22Rv1 (cell line): ENCODE data around the gene LMNTD1.

ENCODE experiments used
- ZFX ChIP-seq: fragments of 450-650 bp; IDR thresholded peaks from 2 replicates; pipeline ENCODE4 v1.6.1; 2017; ENCODE audit warnings: antibody characterized with exemption, borderline replicate concordance
- TF ChIP-seq, protein P1 (sequence below): fragments of 450-650 bp; IDR thresholded peaks from 2 replicates; pipeline ENCODE4 v1.5.1; 2017; ENCODE audit warnings: mild to moderate bottlenecking

DNA sequence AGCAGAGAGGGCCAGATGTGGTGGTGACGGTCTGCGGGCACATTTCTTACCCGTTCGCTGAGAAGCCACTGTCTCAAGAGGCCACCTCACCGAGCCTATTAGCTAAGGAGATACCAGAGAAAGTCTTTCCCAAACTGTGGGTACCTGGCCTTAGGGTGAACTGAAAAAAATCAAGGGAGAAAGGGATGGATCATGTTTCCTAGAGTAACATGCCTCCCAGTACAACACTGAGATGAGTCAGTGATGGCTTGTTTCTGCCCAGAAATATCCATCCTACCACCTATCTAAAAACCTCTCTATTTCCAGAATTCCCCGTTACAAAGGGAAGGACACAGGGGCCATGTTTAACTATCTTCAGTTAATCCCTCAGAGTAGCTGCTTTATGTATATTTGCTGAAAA lies 83.7 kb downstream of the LMNTD1 start:
- TF ChIP-seq, protein P1, sequence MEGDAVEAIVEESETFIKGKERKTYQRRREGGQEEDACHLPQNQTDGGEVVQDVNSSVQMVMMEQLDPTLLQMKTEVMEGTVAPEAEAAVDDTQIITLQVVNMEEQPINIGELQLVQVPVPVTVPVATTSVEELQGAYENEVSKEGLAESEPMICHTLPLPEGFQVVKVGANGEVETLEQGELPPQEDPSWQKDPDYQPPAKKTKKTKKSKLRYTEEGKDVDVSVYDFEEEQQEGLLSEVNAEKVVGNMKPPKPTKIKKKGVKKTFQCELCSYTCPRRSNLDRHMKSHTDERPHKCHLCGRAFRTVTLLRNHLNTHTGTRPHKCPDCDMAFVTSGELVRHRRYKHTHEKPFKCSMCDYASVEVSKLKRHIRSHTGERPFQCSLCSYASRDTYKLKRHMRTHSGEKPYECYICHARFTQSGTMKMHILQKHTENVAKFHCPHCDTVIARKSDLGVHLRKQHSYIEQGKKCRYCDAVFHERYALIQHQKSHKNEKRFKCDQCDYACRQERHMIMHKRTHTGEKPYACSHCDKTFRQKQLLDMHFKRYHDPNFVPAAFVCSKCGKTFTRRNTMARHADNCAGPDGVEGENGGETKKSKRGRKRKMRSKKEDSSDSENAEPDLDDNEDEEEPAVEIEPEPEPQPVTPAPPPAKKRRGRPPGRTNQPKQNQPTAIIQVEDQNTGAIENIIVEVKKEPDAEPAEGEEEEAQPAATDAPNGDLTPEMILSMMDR = no peak
- TF ChIP-seq ZFX = no peak
